Caco-2 (cell line): Measurements from ENCODE around the gene ALPL. TPM values are rescaled to one million over a fixed set of nuclear protein-coding genes. Genes with fewer than 3 reads are reported as not detected.
A peak's percentile ranks its signal among the peaks of the same experiment; 100 is the strongest.
"Not testable (repeated sequence)": the region's sequence is repeated elsewhere in the genome, so short reads cannot be mapped to it uniquely, and the experiment has no call there.

Experiments used
- Bru-seq: library from RNA; stranded (reverse); fragments of 400-500 nt; gene quantifications from one replicate; lab custom pipeline; 2021; lab: Mats Ljungman, UMichigan
- BruChase-seq, 2 experiments: library from RNA; stranded (reverse); fragments of 400-500 nt; gene quantifications; one replicate each; lab custom pipeline; 2021; lab: Mats Ljungman, UMichigan
- BruUV-seq: library from RNA; stranded (reverse); fragments of 400-500 nt; replicated peaks from 2 replicates; lab custom pipeline; 2021; lab: Mats Ljungman, UMichigan
- CTCF ChIA-PET: fragments of 300-600 bp; sonication (Branson Sonifier 250); formaldehyde crosslinking; loops from one replicate; lab custom pipeline; 2022; ENCODE audit warnings: antibody characterized with exemption; lab: Charles Lee
- POLR2A ChIA-PET: fragments of 300-600 bp; sonication (Branson Sonifier 250); formaldehyde crosslinking; loops from one replicate; lab custom pipeline; 2022; ENCODE audit warnings: antibody characterized with exemption; lab: Charles Lee
- DNase-seq, 2 experiments: peaks; one replicate each; pipeline versions ENCODE4 v3.0.0 to v3.0.0-alpha.2; 2020 to 2022
- H3K27me3 ChIP-seq: replicated peaks from 2 replicates; pipeline ENCODE4 v1.6.0; 2011; ENCODE audit warnings: low read length; ENCODE audit not compliant: control insufficient read depth, insufficient read depth
- H3K36me3 ChIP-seq: 2 replicates; pipeline ENCODE4 v1.5.1; 2011; ENCODE audit warnings: low read length; ENCODE audit not compliant: control insufficient read depth, insufficient read depth
- H3K4me1 ChIP-seq: fragments of 250-450 bp; sonication (Bioruptor Pico); 2 replicates; pipeline ENCODE4 v1.5.1; 2020; ENCODE audit warnings: mild to moderate bottlenecking
- H3K4me3 ChIP-seq: 2 replicates; pipeline ENCODE4 v1.5.1; 2011; ENCODE audit warnings: low read depth, mild to moderate bottlenecking, control low read depth, low read length
- H3K9me3 ChIP-seq: fragments of 250-450 bp; sonication (Bioruptor Pico); 2 replicates; pipeline ENCODE4 v1.5.1; 2020; ENCODE audit warnings: mild to moderate bottlenecking, moderate library complexity
- H3K27ac Mint-ChIP-seq: one replicate; pipeline ENCODE4 v1.8.0; 2022; ENCODE audit warnings: mixed read lengths; ENCODE audit not compliant: unreplicated experiment
- H3K27me3 Mint-ChIP-seq: one replicate; pipeline ENCODE4 v1.8.0; 2022; ENCODE audit warnings: mixed read lengths; ENCODE audit not compliant: insufficient read depth, unreplicated experiment
- H3K36me3 Mint-ChIP-seq: one replicate; pipeline ENCODE4 v1.8.0; 2022; ENCODE audit warnings: mild to moderate bottlenecking, mixed read lengths; ENCODE audit not compliant: insufficient read depth, unreplicated experiment
- H3K4me1 Mint-ChIP-seq: one replicate; pipeline ENCODE4 v1.8.0; 2022; ENCODE audit warnings: low read depth, mixed read lengths; ENCODE audit not compliant: unreplicated experiment
- H3K4me3 Mint-ChIP-seq: one replicate; pipeline ENCODE4 v1.8.0; 2022; ENCODE audit warnings: mild to moderate bottlenecking, moderate library complexity, mixed read lengths; ENCODE audit not compliant: unreplicated experiment
- H3K9me3 Mint-ChIP-seq: one replicate; pipeline ENCODE4 v1.8.0; 2022; ENCODE audit warnings: mixed read lengths; ENCODE audit not compliant: unreplicated experiment
- intact Hi-C: fragments of 100-400 bp; cut with micrococcal nuclease; formaldehyde crosslinking; loops from one replicate; pipeline ENCODE4 v1.10.0; 2022; ENCODE audit not compliant: unreplicated experiment
- long read RNA-seq: library from polyadenylated mRNA; stranded (forward); transcript quantifications from one replicate; pipeline ENCODE4 v2.0.0, GENCODE V29; 2022
- total RNA-seq: library from RNA; stranded (reverse); gene quantifications from 2 replicates; pipeline ENCODE4 v1.2.3, GENCODE V29; 2022
- TF ChIP-seq, protein P1 (sequence below), 2 experiments: fragments of 200-600 bp in 1 of 2; IDR thresholded peaks; 1 replicate in 1 of 2; 2 replicates in 1 of 2; pipeline versions ENCODE4 v1.5.1 to v1.8.0; 2011 to 2022; ENCODE audit warnings: antibody characterized with exemption in 1 of 2, control low read depth in 1 of 2, inconsistent platforms in 1 of 2, low read depth in 1 of 2, low read length in 1 of 2, mild to moderate bottlenecking in 1 of 2, moderate library complexity in 1 of 2; ENCODE audit not compliant: insufficient read depth in 1 of 2, severe bottlenecking in 1 of 2, unreplicated experiment in 1 of 2

ALPL gene
- total RNA-seq, result 0.21 and 0.79 TPM in 2 replicates
- Bru-seq, nascent RNA, result percentile 11 among the genes with signal in this experiment
- BruChase-seq, experiment 1, labeled RNA remaining after a 2-hour chase, result percentile 13 among the genes with signal in this experiment
- BruChase-seq, experiment 2, labeled RNA remaining after a 6-hour chase, result percentile 15 among the genes with signal in this experiment
- long read RNA-seq, partial matches to known transcripts, result 0 of 1 reads
- long read RNA-seq, other reads (novel, unspliced or antisense), result 1 of 1 reads

DNA sequence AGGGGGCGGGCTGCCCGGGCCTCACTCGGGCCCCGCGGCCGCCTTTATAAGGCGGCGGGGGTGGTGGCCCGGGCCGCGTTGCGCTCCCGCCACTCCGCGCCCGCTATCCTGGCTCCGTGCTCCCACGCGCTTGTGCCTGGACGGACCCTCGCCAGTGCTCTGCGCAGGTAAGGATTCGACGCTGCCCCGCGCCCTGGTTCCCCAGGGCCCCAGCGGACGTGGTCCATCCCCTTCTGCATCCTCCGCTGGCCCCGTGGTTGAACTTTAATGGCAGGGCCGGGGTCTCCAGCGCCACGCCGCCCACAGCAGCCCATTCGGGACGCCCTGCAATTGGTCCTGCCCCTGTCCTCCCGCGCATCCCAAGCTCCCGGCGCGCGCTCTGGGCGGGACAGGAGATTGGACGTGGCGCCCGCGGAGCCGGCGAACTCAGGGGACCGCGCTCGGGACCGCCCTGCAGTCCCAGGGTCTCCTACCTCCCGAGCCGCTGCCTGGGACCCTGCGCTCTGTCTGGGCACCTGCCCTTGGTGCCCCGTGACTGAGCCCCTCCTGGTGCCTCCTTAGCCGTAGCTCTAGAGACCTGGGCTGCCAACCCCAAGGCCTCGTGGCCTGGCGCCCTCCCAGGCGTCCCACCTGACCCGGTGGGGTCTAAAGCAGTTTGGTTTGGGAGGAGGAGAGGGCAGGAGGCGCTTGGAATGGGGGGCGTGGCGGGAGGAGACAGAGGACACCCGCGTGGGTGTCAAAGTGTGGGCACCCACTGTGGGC, at the start of gene ALPL:
ALPL (plus strand) TSS at position 73 of the 762 bp plus-strand sequence. CDS start 44,659 bp downstream, outside the sequence.
- Mint-ChIP-seq H3K27me3 (no peaks in the 10 kb centered on the region), H3K9me3 (no peaks in the 10 kb centered on the region), H3K4me3 (peak within 1 kb of the TSS; percentile 63), H3K36me3 (no peaks in the 10 kb centered on the region), H3K4me1 (peaks cover 7% of the 10 kb centered on the region), H3K27ac (peak within 1 kb of the TSS; percentile 22)
- CTCF ChIA-PET, result interaction anchor here (1.0 kb wide), 2 partner anchors 26 to 139 kb away, joined by 3 to 4 read pairs; no protein-coding TSS in a partner anchor
- intact Hi-C loops, result loop anchor here (2.0 kb wide), 2 partner anchors 25 to 65 kb away; no protein-coding TSS in a partner anchor
- Histone ChIP-seq H3K27me3 (no peaks in the 10 kb centered on the region), H3K9me3 (no peaks in the 10 kb centered on the region), H3K36me3 (no peaks in the 10 kb centered on the region), H3K4me1 (peaks cover 5% of the 10 kb centered on the region; the same call in 1 of the 2 replicates), H3K4me3 (peak within 1 kb of the TSS; percentile 25)
- no TSS peak for BruUV-seq
- TF ChIP-seq, protein P1, sequence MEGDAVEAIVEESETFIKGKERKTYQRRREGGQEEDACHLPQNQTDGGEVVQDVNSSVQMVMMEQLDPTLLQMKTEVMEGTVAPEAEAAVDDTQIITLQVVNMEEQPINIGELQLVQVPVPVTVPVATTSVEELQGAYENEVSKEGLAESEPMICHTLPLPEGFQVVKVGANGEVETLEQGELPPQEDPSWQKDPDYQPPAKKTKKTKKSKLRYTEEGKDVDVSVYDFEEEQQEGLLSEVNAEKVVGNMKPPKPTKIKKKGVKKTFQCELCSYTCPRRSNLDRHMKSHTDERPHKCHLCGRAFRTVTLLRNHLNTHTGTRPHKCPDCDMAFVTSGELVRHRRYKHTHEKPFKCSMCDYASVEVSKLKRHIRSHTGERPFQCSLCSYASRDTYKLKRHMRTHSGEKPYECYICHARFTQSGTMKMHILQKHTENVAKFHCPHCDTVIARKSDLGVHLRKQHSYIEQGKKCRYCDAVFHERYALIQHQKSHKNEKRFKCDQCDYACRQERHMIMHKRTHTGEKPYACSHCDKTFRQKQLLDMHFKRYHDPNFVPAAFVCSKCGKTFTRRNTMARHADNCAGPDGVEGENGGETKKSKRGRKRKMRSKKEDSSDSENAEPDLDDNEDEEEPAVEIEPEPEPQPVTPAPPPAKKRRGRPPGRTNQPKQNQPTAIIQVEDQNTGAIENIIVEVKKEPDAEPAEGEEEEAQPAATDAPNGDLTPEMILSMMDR (IDR thresholded peaks at IDR 0.05; ENCODE audit: insufficient read depth in 1 of 2, low read depth in 1 of 2, low read length in 1 of 2, severe bottlenecking in 1 of 2, unreplicated experiment in 1 of 2), result no peak
- POLR2A ChIA-PET, result no interaction called here
- DNase-seq, result no peak

DNA sequence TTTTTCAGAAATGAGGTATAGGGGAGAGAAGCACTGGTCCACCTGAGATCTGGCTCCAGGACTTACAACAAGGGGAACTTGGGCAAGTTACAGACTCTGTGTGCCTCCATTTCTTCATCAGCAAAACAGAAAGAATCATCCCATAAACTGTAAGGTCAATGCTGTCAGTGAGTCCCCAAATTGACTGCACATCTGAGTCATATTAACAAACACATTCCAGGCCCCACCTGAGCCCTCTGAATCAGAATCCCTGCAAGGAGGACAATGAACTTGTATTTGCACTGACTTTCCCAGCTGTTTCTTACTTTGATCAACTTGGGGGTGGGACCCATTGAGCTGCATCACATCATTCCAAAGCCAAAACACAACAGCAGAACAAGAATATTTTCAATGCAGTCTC, 44.1 kb upstream of the ALPL start:
- H3K27ac Mint-ChIP-seq, CTCF ChIA-PET, BruUV-seq, H3K4me3 ChIP-seq, H3K36me3 Mint-ChIP-seq, POLR2A ChIA-PET, H3K27me3 ChIP-seq, H3K9me3 ChIP-seq, H3K9me3 Mint-ChIP-seq, H3K4me1 ChIP-seq, H3K27me3 Mint-ChIP-seq, H3K36me3 ChIP-seq, intact Hi-C loops, H3K4me3 Mint-ChIP-seq: not testable (repeated sequence)
- H3K4me1 Mint-ChIP-seq, result peaks cover 11% of the 10 kb centered on the region
- peak in 1 of 2 experiments; percentile 1 for DNase-seq

DNA sequence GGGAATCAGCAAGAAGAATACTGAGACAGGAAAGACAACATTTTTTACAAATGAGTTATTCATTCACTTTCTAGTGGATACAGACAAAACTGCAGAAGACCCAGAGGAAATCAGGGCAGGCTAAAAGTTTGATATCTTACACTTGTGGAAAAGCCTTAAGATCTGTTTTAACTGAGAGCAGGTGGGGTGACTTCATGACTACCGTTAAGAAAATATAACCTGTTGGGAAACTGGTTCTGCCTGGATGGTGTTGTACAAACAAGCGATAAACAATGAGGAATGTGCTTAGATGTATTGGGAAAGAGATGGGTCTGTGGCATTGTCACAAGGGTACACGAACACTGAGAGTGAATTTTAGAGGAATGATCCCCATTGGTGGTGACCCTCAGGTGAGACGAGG, 41.3 kb upstream of the ALPL start:
- H3K4me3 ChIP-seq, H3K36me3 ChIP-seq, intact Hi-C loops, H3K27me3 Mint-ChIP-seq, BruUV-seq, POLR2A ChIA-PET, H3K9me3 Mint-ChIP-seq, H3K27me3 ChIP-seq, H3K27ac Mint-ChIP-seq, CTCF ChIA-PET, H3K36me3 Mint-ChIP-seq, H3K4me1 ChIP-seq, H3K9me3 ChIP-seq, H3K4me3 Mint-ChIP-seq: not testable (repeated sequence)
- peak in 1 of 2 experiments; percentile 32 for DNase-seq
- peaks cover 11% of the 10 kb centered on the region for H3K4me1 Mint-ChIP-seq

DNA sequence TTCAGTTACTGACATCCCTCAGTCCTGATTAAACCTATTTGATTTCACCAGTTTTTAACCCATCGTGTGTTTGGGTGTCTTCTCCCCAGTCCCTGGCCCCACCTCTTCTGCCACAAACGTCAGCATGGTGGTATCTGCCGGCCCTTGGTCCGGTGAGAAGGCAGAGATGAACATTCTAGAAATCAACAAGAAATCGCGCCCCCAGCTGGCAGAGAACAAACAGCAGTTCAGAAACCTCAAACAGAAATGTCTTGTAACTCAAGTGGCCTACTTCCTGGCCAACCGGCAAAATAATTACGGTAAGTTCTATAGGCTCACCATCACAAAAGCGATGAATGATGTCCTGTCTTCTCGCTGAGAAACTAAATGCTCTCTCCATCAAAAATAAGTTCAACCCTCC, 40.6 kb upstream of the ALPL start:
- Histone ChIP-seq H3K4me1 (no peaks in the 10 kb centered on the region), H3K4me3 (no peak overlapping the region), H3K36me3 (no peaks in the 10 kb centered on the region), H3K9me3 (no peaks in the 10 kb centered on the region), H3K27me3 (no peaks in the 10 kb centered on the region)
- POLR2A ChIA-PET, result no interaction called here
- CTCF ChIA-PET, result no interaction called here
- H3K27me3 Mint-ChIP-seq, result no peaks in the 10 kb centered on the region
- TF ChIP-seq, protein P1 (IDR thresholded peaks at IDR 0.05; ENCODE audit: insufficient read depth in 1 of 2, low read depth in 1 of 2, low read length in 1 of 2, severe bottlenecking in 1 of 2, unreplicated experiment in 1 of 2), result no peak
- intact Hi-C loops, result no loop called here
- no TSS peak for BruUV-seq
- no peaks in the 10 kb centered on the region for H3K9me3 Mint-ChIP-seq
- DNase-seq, result no peak
- peaks cover 11% of the 10 kb centered on the region for H3K4me1 Mint-ChIP-seq
- H3K36me3 Mint-ChIP-seq, result no peaks in the 10 kb centered on the region
- no peak overlapping the region for H3K4me3 Mint-ChIP-seq
- no peak overlapping the region for H3K27ac Mint-ChIP-seq
